Measurements from ENCODE around the gene NAA20. TPM values are rescaled to one million over a fixed set of nuclear protein-coding genes. Genes with fewer than 3 reads are reported as not detected.

NAA20 gene
- total RNA-seq, 3 donors from 2014 or later: 32.6 to 47.2 (median 44.5) TPM

DNA sequence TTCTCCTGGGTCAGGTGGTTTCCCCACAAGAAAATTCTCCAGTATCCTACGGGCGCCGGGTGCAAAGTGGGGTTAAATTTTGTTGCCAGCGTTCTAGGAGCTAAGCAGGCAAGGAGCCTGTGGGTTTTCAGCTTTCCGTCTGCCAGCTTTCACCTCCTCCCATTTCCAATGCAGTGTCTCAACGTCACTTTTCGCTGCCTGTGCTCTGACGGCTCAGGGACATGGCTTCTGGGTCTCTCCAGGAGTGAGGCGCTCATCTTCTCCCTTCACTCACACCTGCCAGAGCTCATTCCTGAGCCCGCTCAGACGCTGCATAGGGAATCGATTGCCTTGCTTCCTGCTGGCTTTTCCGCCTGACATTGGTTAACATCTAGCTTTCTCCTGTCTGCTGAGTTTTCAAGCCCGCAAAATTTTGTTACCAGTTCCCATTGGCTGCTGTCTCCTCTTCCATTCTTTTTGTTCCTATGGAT, 7.3 kb upstream of the NAA20 start:
- Histone ChIP-seq H3K27me3 (no peaks in the 10 kb centered on the region), H3K27ac (peak overlapping the region; percentile 3 to 50), H3K9me3 (no peaks in the 10 kb centered on the region), H3K4me1 (no peaks in the 10 kb centered on the region), H3K4me3 (no peak overlapping the region), H3K36me3 (no peaks in the 10 kb centered on the region)
- intact Hi-C loops (cut with DNase I; ENCODE audit: low total_unique reads): loop anchor here (10.0 kb wide), 1 partner anchor 115 kb away; no protein-coding TSS in a partner anchor
- TF ChIP-seq, protein P1, sequence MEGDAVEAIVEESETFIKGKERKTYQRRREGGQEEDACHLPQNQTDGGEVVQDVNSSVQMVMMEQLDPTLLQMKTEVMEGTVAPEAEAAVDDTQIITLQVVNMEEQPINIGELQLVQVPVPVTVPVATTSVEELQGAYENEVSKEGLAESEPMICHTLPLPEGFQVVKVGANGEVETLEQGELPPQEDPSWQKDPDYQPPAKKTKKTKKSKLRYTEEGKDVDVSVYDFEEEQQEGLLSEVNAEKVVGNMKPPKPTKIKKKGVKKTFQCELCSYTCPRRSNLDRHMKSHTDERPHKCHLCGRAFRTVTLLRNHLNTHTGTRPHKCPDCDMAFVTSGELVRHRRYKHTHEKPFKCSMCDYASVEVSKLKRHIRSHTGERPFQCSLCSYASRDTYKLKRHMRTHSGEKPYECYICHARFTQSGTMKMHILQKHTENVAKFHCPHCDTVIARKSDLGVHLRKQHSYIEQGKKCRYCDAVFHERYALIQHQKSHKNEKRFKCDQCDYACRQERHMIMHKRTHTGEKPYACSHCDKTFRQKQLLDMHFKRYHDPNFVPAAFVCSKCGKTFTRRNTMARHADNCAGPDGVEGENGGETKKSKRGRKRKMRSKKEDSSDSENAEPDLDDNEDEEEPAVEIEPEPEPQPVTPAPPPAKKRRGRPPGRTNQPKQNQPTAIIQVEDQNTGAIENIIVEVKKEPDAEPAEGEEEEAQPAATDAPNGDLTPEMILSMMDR (IDR thresholded peaks at IDR 0.05): no peak
- no peak for TF ChIP-seq POLR2A (IDR thresholded peaks at IDR 0.05)
- TF ChIP-seq POLR2AphosphoS5 (IDR thresholded peaks at IDR 0.05): no peak
- no peak for DNase-seq (ENCODE audit: low spot score in 2 of 2)

DNA sequence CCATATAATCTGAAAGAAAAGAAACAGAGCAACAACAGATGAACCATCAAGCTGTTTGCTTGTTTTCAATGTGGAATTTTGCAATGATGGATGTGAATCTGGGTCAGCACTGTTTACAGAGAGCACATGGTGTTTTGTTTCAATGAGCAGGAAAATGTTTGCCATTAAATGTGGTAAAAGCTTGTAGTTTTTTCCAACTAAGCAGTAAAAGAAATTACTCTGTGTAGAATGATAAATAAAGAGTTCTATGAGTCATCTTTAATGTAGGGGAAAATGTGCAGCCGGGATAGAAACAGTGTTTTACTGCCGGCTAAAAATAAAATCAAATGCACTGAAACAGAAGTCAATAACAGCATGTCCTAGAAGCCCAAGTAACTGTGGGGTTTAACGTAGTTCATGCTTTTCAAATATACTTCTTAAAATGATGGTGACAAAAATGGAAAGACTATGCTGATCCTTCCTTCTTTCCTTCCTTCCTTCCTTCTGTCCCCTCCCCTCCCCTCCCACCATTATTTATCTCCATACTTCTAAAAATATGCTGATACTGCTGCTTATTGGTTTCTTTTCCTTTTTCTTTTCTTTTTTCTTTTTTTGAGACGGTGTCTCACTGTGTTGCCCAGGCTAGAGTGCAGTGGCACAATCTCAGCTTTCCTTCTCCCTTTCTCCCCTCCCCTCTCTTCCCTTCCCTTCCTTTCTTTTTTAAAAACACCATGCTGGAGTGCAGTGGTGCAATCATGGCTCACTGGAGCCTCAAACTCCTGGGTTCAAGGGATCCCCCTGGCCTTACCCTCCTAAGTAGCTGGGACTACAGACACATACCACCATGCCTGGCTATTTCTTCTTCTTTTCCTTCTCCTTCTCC, 6.3 kb upstream of the NAA20 start:
- H3K36me3 ChIP-seq: no peaks in the 10 kb centered on the region
- intact Hi-C loops (cut with DNase I; ENCODE audit: low total_unique reads): no loop called here
- H3K9me3 ChIP-seq: no peaks in the 10 kb centered on the region
- DNase-seq (ENCODE audit: low spot score in 2 of 2): no peak
- H3K27ac ChIP-seq: peak overlapping the region; percentile 46 to 72
- H3K4me1 ChIP-seq: no peaks in the 10 kb centered on the region
- H3K4me3 ChIP-seq: peak overlapping the region in 1 of 3 donors; percentile 36
- TF ChIP-seq POLR2AphosphoS5 (IDR thresholded peaks at IDR 0.05) (peak in 1 of 3 donors; percentile 1), POLR2A (IDR thresholded peaks at IDR 0.05) (no peak)
- TF ChIP-seq, protein P1 (IDR thresholded peaks at IDR 0.05): no peak
- H3K27me3 ChIP-seq: no peaks in the 10 kb centered on the region

DNA sequence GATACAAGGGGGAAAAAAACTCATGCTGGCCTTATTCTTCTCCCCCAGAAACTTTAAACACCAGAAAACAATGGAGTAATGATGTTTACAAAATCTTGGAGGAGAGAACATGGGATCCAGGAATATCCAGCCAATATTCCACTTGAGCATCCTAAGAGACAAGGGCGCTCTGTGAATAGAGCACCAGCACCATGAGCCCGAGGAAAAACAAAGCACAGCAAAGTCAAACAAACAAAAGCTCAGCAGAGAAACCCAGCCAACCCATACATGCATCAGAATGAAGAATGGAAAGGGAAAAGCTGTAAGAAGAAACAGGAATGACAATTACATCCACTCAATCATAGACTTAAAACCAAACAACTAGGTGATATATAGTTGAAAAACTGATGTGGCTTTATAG, 4.6 kb upstream of the NAA20 start:
- H3K27me3 ChIP-seq: no peaks in the 10 kb centered on the region
- H3K4me1 ChIP-seq: no peaks in the 10 kb centered on the region
- no peak overlapping the region for H3K27ac ChIP-seq
- H3K4me3 ChIP-seq: no peak overlapping the region
- no peaks in the 10 kb centered on the region for H3K36me3 ChIP-seq
- TF ChIP-seq POLR2A (IDR thresholded peaks at IDR 0.05) (no peak), POLR2AphosphoS5 (IDR thresholded peaks at IDR 0.05) (no peak)
- TF ChIP-seq, protein P1 (IDR thresholded peaks at IDR 0.05): no peak
- DNase-seq (ENCODE audit: low spot score in 2 of 2): no peak
- intact Hi-C loops (cut with DNase I; ENCODE audit: low total_unique reads): no loop called here
- no peaks in the 10 kb centered on the region for H3K9me3 ChIP-seq

DNA sequence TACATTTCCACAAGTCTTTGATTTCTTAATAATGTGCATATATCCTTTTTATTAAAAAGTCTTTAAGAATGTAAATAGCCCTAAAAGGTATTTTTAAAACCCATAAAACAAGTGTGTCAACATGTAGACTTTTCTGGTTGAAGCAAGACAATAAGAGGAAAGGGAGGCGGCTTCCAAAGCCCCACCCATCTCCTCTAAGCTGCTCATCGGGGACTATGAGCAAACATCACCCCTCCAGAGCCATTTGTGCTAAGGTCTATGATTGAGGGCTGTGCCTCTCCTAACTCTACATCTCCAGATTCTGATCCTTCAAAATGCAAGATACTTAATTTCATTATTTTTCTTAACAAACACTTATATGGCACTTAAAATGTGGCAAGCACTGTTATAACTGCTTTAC, 2.5 kb upstream of the NAA20 start:
- Histone ChIP-seq H3K4me1 (peaks cover 0 to 14% of the 10 kb centered on the region in 2 donors), H3K27ac (no peak overlapping the region), H3K36me3 (no peaks in the 10 kb centered on the region), H3K27me3 (no peaks in the 10 kb centered on the region), H3K9me3 (no peaks in the 10 kb centered on the region), H3K4me3 (no peak overlapping the region)
- no peak for TF ChIP-seq POLR2AphosphoS5 (IDR thresholded peaks at IDR 0.05)
- TF ChIP-seq, protein P1 (IDR thresholded peaks at IDR 0.05): no peak
- TF ChIP-seq POLR2A (IDR thresholded peaks at IDR 0.05): no peak
- DNase-seq (ENCODE audit: low spot score in 2 of 2): no peak
- intact Hi-C loops (cut with DNase I; ENCODE audit: low total_unique reads): no loop called here

DNA sequence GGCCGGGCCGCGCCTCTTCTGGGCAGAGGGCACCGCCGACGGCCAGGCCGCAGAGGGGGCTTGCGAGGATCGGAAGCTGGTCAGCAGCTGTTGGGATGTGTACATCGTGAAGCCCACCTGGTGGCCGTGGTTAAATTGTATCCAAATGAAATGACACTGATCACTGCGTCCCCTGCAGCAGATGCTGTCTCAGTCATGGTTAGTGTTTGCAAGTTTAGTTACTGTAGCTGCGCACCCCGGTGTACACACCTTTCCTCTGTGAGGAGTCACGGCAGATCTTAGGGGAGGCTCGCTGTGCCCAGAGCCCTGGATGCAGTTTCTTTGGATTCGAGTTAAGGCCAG, 653 bp downstream of the NAA20 start:
- peak overlapping the region; percentile 92 to 99 (median 97) for H3K4me3 ChIP-seq
- H3K4me1 ChIP-seq: peaks cover 0 to 14% of the 10 kb centered on the region in 2 donors
- TF ChIP-seq POLR2AphosphoS5 (IDR thresholded peaks at IDR 0.05): no peak
- no peak for TF ChIP-seq POLR2A (IDR thresholded peaks at IDR 0.05)
- TF ChIP-seq, protein P1 (IDR thresholded peaks at IDR 0.05): no peak
- intact Hi-C loops (cut with DNase I; ENCODE audit: low total_unique reads): no loop called here
- H3K36me3 ChIP-seq: no peaks in the 10 kb centered on the region
- peak overlapping the region; percentile 80 to 84 for H3K27ac ChIP-seq
- no peaks in the 10 kb centered on the region for H3K9me3 ChIP-seq
- no peak for DNase-seq (ENCODE audit: low spot score in 2 of 2)
- no peaks in the 10 kb centered on the region for H3K27me3 ChIP-seq

Measured in breast epithelium (tissue), 4 donors.